Neutrophil (primary cell): ENCODE measurements around the gene AQR.

Source experiments
- H3K27ac ChIP-seq: fragments of 200-600 bp; sonication (generic); 2 replicates; pipeline ENCODE4 v1.5.1; 2016; ENCODE audit warnings: mild to moderate bottlenecking, moderate library complexity
- H3K27me3 ChIP-seq: fragments of 200-600 bp; sonication (generic); 2 replicates; pipeline ENCODE4 v1.6.0; 2016; ENCODE audit warnings: mild to moderate bottlenecking
- H3K36me3 ChIP-seq: fragments of 200-600 bp; sonication (generic); 2 replicates; pipeline ENCODE4 v1.5.1; 2017
- H3K4me1 ChIP-seq, 2 experiments: fragments of 200-600 bp in 1 of 2; sonication (generic) in 1 of 2; 1 replicate in 1 of 2; 2 replicates in 1 of 2; pipeline versions ENCODE4 v1.5.1 to v1.6.1; 2013 to 2016; ENCODE audit warnings: low read depth in 1 of 2, low read length in 1 of 2, mild to moderate bottlenecking in 1 of 2, moderate library complexity in 1 of 2; ENCODE audit not compliant: control insufficient read depth in 1 of 2, insufficient read depth in 1 of 2
- H3K4me3 ChIP-seq, 2 experiments: fragments of 200-600 bp in 1 of 2; sonication (generic) in 1 of 2; 1 replicate in 1 of 2; 2 replicates in 1 of 2; pipeline ENCODE4 v1.5.1; 2013 to 2016; ENCODE audit warnings: low read depth in 1 of 2, low read length in 1 of 2, mild to moderate bottlenecking in 1 of 2, moderate library complexity in 1 of 2
- H3K9me3 ChIP-seq: fragments of 200-600 bp; sonication (generic); 2 replicates; pipeline ENCODE4 v1.5.1; 2016
- CTCF ChIP-seq: fragments of 200-600 bp; sonication (generic); IDR thresholded peaks from 2 replicates; pipeline ENCODE4 v1.5.1; 2016; ENCODE audit warnings: antibody characterized with exemption

Gene AQR

GRCh38 chr15:34905047-34905446 lies 64.5 kb downstream of the AQR start:
- no peak overlapping the region for H3K4me3 ChIP-seq
- H3K4me1 ChIP-seq, result peaks cover 0 to 4% of the 10 kb centered on the region in 2 experiments
- no peak overlapping the region for H3K27ac ChIP-seq
- H3K36me3 ChIP-seq, result peaks cover 81% of the 10 kb centered on the region
- H3K9me3 ChIP-seq, result no peaks in the 10 kb centered on the region
- no peaks in the 10 kb centered on the region for H3K27me3 ChIP-seq
- TF ChIP-seq CTCF, result no peak

- TF ChIP-seq CTCF, result no peak
- Histone ChIP-seq H3K27ac (no peak overlapping the region), H3K4me1 (peaks cover 0 to 4% of the 10 kb centered on the region in 2 experiments), H3K36me3 (peaks cover 81% of the 10 kb centered on the region), H3K9me3 (no peaks in the 10 kb centered on the region), H3K27me3 (no peaks in the 10 kb centered on the region), H3K4me3 (no peak overlapping the region)
Measured at GRCh38 chr15:34904527-34904926, 65.0 kb downstream of the AQR start.

- H3K4me1 ChIP-seq, result peaks cover 4 to 8% of the 10 kb centered on the region in 2 experiments
- no peak overlapping the region for H3K27ac ChIP-seq
- no peak for TF ChIP-seq CTCF
- peaks cover 71% of the 10 kb centered on the region for H3K36me3 ChIP-seq
- H3K27me3 ChIP-seq, result no peaks in the 10 kb centered on the region
- no peak overlapping the region for H3K4me3 ChIP-seq
- no peaks in the 10 kb centered on the region for H3K9me3 ChIP-seq
Measured at GRCh38 chr15:34900748-34901147, 68.8 kb downstream of the AQR start.

GRCh38 chr15:34896183-34896582 lies 73.4 kb downstream of the AQR start:
- TF ChIP-seq CTCF, result no peak
- peaks cover 16 to 19% of the 10 kb centered on the region in 2 experiments for H3K4me1 ChIP-seq
- peaks cover 69% of the 10 kb centered on the region for H3K36me3 ChIP-seq
- peak overlapping the region; percentile 59 for H3K27ac ChIP-seq
- no peak overlapping the region for H3K4me3 ChIP-seq
- no peaks in the 10 kb centered on the region for H3K27me3 ChIP-seq
- peaks cover 12% of the 10 kb centered on the region for H3K9me3 ChIP-seq

- Histone ChIP-seq H3K4me3 (no peak overlapping the region), H3K27me3 (no peaks in the 10 kb centered on the region), H3K36me3 (peaks cover 74% of the 10 kb centered on the region), H3K9me3 (peaks cover 12% of the 10 kb centered on the region), H3K4me1 (peaks cover 16 to 19% of the 10 kb centered on the region in 2 experiments), H3K27ac (peak overlapping the region; percentile 39)
- TF ChIP-seq CTCF, result no peak
Measured at GRCh38 chr15:34893967-34894366, 75.6 kb downstream of the AQR start.
